ENCODE results near the gene GRAP.

The GRAP gene

DNA sequence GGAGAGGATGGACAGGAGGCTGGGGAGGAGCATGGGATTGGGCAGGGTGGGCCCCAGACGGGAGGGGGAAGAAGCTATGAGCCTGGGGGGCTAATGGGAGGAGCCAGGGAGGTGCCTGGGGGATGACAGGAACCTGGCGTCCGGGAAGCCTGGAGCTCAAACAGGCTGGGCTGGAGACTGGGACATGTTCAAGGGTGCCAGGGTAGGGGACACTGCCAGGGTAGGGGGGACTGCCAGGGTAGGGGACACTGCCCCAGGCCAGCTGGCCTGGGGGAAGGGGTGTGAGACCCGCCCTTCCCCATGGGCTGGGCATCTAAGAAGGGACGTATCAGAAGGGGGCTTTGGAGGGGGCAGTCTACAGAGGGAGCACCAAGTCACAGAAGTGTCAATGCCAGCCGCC is 35.2 kb downstream of the GRAP start:
- no peaks in the 10 kb centered on the region for H3K4me1 ChIP-seq (ENCODE audit: insufficient read depth, low read length, severe bottlenecking)
- H3F3A ChIP-seq (ENCODE audit: insufficient read depth, low read length), result no peaks in the 10 kb centered on the region
- H3K36me3 ChIP-seq (ENCODE audit: insufficient read depth, low read length), result no peaks in the 10 kb centered on the region
- no peak overlapping the region for H3K9ac ChIP-seq (ENCODE audit: low read length)
- no peak overlapping the region for H3K4me3 ChIP-seq (ENCODE audit: low read depth, low read length, poor library complexity, severe bottlenecking)
- no peak overlapping the region for H3K4me2 ChIP-seq (ENCODE audit: low read length)
- TF ChIP-seq, protein P1, sequence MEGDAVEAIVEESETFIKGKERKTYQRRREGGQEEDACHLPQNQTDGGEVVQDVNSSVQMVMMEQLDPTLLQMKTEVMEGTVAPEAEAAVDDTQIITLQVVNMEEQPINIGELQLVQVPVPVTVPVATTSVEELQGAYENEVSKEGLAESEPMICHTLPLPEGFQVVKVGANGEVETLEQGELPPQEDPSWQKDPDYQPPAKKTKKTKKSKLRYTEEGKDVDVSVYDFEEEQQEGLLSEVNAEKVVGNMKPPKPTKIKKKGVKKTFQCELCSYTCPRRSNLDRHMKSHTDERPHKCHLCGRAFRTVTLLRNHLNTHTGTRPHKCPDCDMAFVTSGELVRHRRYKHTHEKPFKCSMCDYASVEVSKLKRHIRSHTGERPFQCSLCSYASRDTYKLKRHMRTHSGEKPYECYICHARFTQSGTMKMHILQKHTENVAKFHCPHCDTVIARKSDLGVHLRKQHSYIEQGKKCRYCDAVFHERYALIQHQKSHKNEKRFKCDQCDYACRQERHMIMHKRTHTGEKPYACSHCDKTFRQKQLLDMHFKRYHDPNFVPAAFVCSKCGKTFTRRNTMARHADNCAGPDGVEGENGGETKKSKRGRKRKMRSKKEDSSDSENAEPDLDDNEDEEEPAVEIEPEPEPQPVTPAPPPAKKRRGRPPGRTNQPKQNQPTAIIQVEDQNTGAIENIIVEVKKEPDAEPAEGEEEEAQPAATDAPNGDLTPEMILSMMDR (IDR thresholded peaks at IDR 0.05; ENCODE audit: low read length), result no peak
- no peaks in the 10 kb centered on the region for H3K79me2 ChIP-seq (ENCODE audit: insufficient read depth, low read length)
- H4K20me1 ChIP-seq (ENCODE audit: insufficient read depth, low read length), result no peaks in the 10 kb centered on the region
- H3K27ac ChIP-seq (ENCODE audit: low read depth, low read length, poor library complexity, severe bottlenecking), result no peak overlapping the region
- no peaks in the 10 kb centered on the region for H3K9me2 ChIP-seq (ENCODE audit: low read depth, low read length)
- H3K27me3 ChIP-seq (ENCODE audit: insufficient read depth, low read length), result no peaks in the 10 kb centered on the region
- no peaks in the 10 kb centered on the region for H3K9me3 ChIP-seq (ENCODE audit: low read length)
- no peak overlapping the region for H2AFZ ChIP-seq (ENCODE audit: low read length)

DNA sequence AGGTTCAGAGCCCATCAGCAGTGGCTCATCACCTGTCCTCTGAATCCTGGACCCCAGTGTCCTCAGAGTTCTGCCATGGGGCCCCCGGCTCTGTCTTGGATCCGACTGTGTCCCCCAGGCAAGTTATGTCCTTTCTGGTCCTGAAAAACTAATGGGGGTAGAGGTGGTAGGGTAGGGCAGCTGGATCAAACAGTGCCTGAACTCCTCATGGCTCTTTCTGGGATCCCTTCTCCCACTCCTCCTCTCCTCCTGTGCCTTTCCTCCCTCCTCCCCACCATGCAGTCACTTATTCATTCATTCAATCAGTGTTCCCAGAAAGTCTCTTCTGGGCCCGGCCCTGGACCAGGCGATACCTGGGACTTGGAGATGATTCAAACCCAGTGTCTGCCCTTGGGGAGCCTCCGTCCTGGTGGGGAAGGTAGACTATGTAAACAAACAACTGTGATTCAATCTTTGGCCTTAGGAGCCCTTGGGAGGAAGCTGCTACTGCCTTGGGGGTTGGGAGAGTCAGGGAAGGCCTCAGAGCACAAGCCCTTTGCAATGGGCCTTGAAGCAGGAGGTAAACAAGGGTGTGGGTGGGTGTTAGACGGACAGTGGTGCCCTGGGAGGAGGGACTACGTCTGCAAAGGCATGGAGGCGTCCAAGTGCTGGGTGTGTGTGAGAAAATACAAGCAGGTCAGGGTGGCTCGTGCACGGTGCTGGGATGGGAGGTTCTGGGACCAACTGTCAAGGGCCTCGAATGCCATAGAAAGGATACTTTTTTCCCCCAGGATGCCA is 35.8 kb downstream of the GRAP start:
- TF ChIP-seq EZH2 (IDR thresholded peaks at IDR 0.05; ENCODE audit: borderline replicate concordance, low read length), result no peak
- TF ChIP-seq, protein P1 (IDR thresholded peaks at IDR 0.05; ENCODE audit: low read length), result no peak
- Histone ChIP-seq H3K79me2 (ENCODE audit: insufficient read depth, low read length) (no peaks in the 10 kb centered on the region), H4K20me1 (ENCODE audit: insufficient read depth, low read length) (no peaks in the 10 kb centered on the region), H3K4me2 (ENCODE audit: low read length) (no peak overlapping the region), H3F3A (ENCODE audit: insufficient read depth, low read length) (no peaks in the 10 kb centered on the region), H3K9ac (ENCODE audit: low read length) (no peak overlapping the region), H3K4me1 (ENCODE audit: insufficient read depth, low read length, severe bottlenecking) (no peaks in the 10 kb centered on the region), H3K4me3 (ENCODE audit: low read depth, low read length, poor library complexity, severe bottlenecking) (no peak overlapping the region), H3K9me3 (ENCODE audit: low read length) (no peaks in the 10 kb centered on the region), H3K9me2 (ENCODE audit: low read depth, low read length) (no peaks in the 10 kb centered on the region), H2AFZ (ENCODE audit: low read length) (no peak overlapping the region), H3K36me3 (ENCODE audit: insufficient read depth, low read length) (no peaks in the 10 kb centered on the region), H3K27ac (ENCODE audit: low read depth, low read length, poor library complexity, severe bottlenecking) (no peak overlapping the region), H3K27me3 (ENCODE audit: insufficient read depth, low read length) (no peaks in the 10 kb centered on the region)

DNA sequence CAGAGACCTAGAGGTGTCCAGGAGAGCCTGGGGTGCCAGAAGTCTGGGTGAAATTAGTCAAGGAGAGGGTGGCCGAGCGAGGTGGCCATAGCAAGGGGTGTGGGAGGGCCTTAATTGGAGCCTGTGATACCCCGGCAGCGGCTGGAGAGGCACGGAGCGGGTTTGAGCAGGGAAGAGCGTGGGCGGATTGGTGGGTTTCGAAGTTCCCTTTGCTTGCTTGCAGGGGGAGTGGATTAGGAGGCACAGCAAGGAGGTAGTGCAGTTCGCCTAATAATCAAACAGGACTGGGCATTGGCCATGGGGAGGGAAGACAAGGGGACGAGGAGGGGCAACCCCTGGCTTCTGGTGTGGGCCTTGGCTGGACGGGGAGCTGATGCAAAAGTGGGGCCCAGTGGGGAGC is 36.8 kb downstream of the GRAP start:
- H3K27me3 ChIP-seq (ENCODE audit: insufficient read depth, low read length), result no peaks in the 10 kb centered on the region
- H3F3A ChIP-seq (ENCODE audit: insufficient read depth, low read length), result no peaks in the 10 kb centered on the region
- H3K9ac ChIP-seq (ENCODE audit: low read length), result no peak overlapping the region
- no peaks in the 10 kb centered on the region for H3K79me2 ChIP-seq (ENCODE audit: insufficient read depth, low read length)
- H3K9me2 ChIP-seq (ENCODE audit: low read depth, low read length), result no peaks in the 10 kb centered on the region
- H3K27ac ChIP-seq (ENCODE audit: low read depth, low read length, poor library complexity, severe bottlenecking), result no peak overlapping the region
- no peak overlapping the region for H3K4me2 ChIP-seq (ENCODE audit: low read length)
- no peaks in the 10 kb centered on the region for H3K9me3 ChIP-seq (ENCODE audit: low read length)
- no peak for TF ChIP-seq EZH2 (IDR thresholded peaks at IDR 0.05; ENCODE audit: borderline replicate concordance, low read length)
- TF ChIP-seq, protein P1 (IDR thresholded peaks at IDR 0.05; ENCODE audit: low read length), result no peak
- no peak overlapping the region for H2AFZ ChIP-seq (ENCODE audit: low read length)
- no peaks in the 10 kb centered on the region for H4K20me1 ChIP-seq (ENCODE audit: insufficient read depth, low read length)
- no peak overlapping the region for H3K4me3 ChIP-seq (ENCODE audit: low read depth, low read length, poor library complexity, severe bottlenecking)
- no peaks in the 10 kb centered on the region for H3K36me3 ChIP-seq (ENCODE audit: insufficient read depth, low read length)
- H3K4me1 ChIP-seq (ENCODE audit: insufficient read depth, low read length, severe bottlenecking), result peaks cover 3% of the 10 kb centered on the region

All from OCI-LY1 (cell line).